Hindlimb muscle (tissue), 1 donor: Measurements from ENCODE around the gene CAPN12. TPM values are rescaled to one million over a fixed set of nuclear protein-coding genes. Genes with fewer than 3 reads are reported as not detected.
"Not testable (repeated sequence)": the region's sequence is repeated elsewhere in the genome, so short reads cannot be mapped to it uniquely, and the experiment has no call there.

Experiments used
- DNase-seq: peaks from one replicate; pipeline ENCODE4 v3.0.0-alpha.2; 2013
- polyA plus RNA-seq: library from polyadenylated mRNA; unstranded; fragments of 120-200 nt; gene quantifications from one replicate; pipeline ENCODE4 v1.2.1, GENCODE V29; 2013; ENCODE audit not compliant: insufficient read length

CAPN12 gene, protein sequence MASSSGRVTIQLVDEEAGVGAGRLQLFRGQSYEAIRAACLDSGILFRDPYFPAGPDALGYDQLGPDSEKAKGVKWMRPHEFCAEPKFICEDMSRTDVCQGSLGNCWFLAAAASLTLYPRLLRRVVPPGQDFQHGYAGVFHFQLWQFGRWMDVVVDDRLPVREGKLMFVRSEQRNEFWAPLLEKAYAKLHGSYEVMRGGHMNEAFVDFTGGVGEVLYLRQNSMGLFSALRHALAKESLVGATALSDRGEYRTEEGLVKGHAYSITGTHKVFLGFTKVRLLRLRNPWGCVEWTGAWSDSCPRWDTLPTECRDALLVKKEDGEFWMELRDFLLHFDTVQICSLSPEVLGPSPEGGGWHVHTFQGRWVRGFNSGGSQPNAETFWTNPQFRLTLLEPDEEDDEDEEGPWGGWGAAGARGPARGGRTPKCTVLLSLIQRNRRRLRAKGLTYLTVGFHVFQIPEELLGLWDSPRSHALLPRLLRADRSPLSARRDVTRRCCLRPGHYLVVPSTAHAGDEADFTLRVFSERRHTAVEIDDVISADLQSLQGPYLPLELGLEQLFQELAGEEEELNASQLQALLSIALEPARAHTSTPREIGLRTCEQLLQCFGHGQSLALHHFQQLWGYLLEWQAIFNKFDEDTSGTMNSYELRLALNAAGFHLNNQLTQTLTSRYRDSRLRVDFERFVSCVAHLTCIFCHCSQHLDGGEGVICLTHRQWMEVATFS
- polyA plus RNA-seq, result 3.4 TPM

- DNase-seq, result no peak
Observed at GRCh38 chr19:38744298-38744681, at the start of gene CAPN12. Gene CAPN12 (minus strand): TSS chr19:38744474. CDS start chr19:38744165, 309 bp downstream.

GRCh38 chr19:38793671-38794070, 49.4 kb upstream of the CAPN12 start:
- DNase-seq, result no peak

GRCh38 chr19:38793177-38793576, 48.9 kb upstream of the CAPN12 start:
- DNase-seq, result no peak

DNA sequence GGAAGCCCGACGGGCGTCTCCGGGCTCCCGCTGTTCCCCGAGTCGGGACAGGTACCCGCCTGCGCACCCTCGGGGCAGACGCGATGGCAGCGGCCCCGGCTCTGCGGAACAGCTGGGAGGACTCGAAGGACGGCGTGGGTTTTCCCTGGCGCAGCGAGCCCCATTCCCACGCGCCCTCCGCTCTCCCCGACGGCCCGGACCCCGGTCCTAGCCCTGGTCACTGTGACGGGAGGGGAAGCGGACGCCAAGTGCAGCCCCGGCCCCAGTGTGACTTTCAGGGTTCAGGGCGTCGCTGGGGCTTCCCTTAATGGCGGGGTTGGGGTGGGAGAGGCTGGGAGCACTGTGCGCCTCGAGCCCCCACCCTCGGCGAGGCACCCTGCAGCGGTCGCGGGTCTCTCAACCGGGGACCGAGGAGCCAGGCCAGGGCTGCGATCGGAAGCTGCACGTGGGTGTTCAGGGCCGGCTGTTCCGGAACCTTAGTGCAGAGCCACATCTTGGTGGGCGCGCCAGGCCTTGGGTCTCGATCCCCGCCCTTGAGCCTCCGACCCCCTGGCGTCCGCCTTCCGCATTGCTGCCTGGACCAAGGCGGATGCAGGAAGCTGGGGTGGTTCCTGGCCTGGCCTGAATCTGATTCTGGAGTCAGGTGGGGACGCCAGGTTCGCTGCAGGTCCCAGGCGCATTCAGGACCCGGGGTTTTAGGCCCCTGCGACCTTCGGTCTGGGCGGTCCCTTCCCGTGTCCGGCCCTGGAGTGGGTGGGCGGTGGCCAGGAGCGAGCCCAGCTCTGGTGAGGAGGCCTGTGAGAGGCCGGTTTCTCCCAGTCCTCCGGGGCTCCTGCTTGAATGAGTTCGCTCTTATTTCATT, 48.2 kb upstream of the CAPN12 start:
- no peak for DNase-seq

DNA sequence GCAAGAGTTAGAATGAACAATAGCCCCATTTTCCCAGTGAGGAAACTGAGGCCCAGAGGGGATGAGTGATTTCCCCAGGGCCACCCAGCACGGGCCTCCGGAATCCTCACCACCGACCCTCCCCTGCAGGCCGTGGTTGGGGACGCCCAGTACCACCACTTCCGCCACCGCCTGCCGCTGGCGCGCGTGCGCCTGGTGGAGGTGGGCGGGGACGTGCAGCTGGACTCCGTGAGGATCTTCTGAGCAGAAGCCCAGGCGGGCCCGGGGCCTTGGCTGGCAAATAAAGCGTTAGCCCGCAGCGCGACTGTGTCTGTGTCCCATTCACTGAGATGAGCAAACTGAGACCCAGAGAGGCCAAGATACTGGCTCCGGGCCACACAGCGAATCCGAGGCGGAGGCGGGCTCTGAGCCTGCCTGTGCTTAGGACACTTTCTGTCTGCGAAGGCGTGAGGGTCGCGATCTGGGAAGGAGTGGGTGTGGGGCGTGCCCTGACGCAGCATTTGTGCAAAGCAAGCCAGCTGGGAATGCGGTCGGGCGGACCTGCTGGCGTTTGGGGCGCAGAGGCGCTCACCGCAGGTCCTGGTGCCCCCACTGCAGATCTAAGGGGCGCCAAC, 47.3 kb upstream of the CAPN12 start:
- not testable (repeated sequence) for DNase-seq

GRCh38 chr19:38790507-38791403, 46.5 kb upstream of the CAPN12 start:
- not testable (repeated sequence) for DNase-seq

GRCh38 chr19:38788478-38789243, 44.4 kb upstream of the CAPN12 start, which contains the start of gene LGALS7B:
Gene LGALS7B (plus strand): TSS chr19:38789200. CDS start chr19:38789227, 27 bp downstream.
- DNase-seq, result no peak

DNA sequence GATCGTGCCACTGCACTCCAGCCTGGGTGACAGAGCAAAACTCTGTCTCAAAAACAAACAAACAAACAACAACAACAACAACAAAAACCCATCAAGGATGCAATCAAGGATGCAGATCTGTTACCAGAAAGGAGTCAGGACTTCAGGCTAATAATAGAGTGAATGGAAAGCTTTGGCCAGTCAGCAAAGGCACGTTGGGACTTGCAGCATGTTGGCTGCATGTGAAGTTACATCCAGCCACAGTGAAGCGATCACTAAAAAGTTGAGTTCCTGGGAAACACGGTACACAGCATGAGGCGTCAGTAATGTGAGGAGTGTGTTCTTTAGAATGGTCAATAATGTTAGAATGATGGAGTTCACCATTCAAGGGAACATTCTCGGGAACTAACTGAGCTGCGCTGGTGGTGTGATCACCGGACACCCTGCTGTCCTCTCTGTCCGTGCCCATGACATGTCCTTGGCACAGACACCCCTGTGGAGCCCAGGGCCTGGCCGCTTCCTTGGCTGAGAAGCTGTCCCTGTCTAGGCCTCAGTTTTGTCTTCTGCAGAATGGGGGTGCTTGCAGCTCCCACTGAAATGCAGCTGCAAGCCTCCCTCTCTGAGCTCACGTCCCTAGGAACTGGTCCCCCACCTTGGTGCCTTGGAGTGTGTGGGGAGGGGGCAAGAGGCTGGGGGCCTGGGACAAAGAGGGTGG, 42.4 kb upstream of the CAPN12 start:
- DNase-seq, result no peak

GRCh38 chr19:38786061-38786460, 41.8 kb upstream of the CAPN12 start:
- not testable (repeated sequence) for DNase-seq

DNA sequence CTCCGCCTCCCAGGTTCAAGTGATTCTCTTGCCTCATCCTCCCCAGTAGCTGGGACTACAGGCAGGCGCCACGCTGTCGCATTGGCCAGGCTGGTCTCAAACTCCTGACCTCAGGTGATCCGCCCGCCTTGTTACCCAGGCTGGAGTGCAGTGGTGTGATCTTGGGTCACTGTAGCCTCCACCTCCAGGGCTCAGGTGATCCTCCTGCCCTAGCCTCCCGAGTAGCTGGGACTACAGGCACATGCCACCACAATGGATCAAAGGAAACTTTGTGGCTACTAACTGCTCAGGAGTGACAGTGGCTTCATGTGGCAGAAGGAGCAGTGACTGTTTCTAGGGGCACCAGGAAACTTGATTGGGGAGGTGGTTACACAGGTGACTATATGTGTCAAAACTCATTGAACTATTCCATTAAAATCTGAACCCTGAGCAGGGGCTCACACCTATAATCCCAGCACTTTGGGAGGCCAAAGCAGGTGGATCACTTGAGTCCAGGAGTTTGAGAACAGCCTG, 41.0 kb upstream of the CAPN12 start:
- no peak for DNase-seq

- no peak for DNase-seq
Observed at GRCh38 chr19:38784224-38784623, 40.0 kb upstream of the CAPN12 start.

GRCh38 chr19:38782212-38782611, 37.9 kb upstream of the CAPN12 start:
- not testable (repeated sequence) for DNase-seq

- no peak for DNase-seq
Observed at GRCh38 chr19:38781058-38781457, 36.8 kb upstream of the CAPN12 start.

DNA sequence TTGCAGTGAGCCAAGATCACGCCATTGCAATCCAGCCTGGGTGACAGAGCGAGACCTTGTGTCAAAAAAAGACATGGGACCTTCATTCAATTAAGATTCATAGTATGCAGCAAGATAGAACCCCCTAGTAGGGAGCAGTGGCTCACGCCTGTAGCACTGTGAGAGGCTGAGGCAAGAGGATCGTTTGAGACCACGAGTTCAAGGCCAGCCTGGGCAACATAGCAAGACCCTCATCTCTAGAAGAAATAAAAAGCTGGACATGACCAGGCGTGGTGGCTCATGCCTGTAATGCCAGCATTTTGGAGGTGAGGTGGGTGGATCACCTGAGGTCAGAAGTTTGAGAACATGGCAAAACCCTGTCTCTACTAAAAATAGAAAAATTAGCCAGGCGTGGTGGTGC, 36.2 kb upstream of the CAPN12 start:
- no peak for DNase-seq

- no peak for DNase-seq
Observed at GRCh38 chr19:38778733-38779132, 34.5 kb upstream of the CAPN12 start.

DNA sequence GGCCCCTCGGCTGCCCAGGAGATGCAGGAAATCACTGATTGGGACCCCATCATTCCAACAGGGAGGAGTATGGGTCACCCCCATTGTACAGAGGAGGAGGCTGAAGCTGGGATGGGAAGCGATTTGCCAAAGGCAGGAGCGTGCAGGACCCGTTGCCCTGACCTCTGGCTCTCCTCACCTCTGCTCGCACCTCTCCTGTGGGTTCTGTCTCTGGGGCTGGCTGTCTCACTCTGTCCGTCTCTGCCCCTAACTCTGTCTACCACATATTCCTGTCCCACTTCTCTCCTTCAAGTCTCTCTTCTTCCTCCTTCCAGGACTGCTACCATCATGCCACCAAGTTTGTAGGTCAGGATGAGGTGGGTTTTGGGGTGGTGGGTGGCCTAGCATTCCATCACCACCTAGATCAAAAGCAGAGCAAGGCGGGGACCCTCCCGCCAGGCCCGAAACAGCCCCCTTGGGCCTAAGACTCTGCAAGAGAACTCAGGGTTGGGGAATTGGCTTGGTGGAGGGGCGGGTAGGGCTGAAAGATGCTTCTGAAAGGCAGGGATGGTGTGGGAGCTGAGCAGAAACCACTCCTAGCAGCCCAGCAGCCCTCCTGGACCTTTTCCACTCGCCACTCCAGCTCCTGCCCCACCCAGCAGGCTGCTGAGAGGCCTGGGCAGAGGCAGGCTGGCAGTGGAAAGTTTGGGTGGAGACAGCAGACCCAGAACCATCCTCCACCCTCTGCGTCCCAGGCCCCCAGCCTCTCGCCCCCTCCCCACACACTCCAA, 30.1 kb upstream of the CAPN12 start:
- no peak for DNase-seq

DNA sequence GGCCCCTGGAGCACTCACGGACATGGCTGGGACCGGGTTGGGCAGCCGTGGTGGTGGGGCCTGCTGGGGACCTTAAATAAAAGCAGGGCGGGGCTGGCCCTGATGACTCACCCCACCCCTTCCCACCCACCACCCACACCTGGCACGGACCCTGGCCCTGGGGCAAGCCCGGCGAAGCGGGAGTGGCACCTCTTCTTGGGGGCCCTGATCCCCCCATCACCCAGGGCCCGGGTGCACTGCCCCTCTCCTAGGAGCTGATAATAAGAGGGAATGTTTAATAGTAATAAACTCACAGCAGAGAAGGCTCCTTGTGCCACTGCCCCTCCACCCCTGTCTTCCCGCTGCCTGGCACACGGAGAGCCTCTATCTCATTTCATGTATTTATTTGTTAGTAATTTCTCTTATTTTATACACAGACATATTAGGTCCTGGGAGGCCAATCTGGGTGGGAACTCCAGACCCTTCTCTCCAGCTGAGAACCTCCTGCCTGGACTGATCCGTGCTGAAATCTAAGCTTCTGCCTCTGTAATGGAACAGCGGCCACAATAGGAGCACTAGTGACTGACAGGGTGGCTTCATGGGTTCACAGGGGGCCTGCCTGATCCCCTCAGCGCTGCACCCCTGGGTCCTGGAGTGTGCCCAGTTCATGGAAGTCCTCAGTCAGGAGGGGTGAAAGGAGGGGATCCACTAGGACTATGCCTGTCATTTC, 29.3 kb upstream of the CAPN12 start, which contains the start of gene LGALS7:
TSS of gene LGALS7 (minus strand) at position 49 of the 709 bp plus-strand sequence. CDS start at position 24, 25 bp downstream.
- no peak for DNase-seq

DNA sequence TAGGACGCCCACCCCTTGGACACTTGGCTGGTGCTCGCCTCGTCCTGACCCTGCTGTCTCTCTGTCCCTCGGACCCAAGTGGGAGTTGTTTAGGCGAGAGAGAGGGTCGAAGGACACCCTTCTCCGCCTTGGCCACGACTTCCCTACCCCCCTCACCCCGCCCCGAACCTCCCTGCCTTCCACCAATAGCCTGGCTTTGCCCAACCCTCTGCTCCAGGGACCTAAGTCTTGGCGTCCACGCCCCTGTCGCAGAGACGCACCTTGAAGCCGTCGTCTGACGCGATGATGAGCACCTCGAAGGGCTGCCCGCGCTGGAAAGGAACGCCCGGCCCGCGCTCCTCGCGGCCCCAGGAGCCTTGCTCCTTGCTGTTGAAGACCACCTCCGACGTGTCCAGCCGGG, 27.3 kb upstream of the CAPN12 start:
- not testable (repeated sequence) for DNase-seq
